SK-N-SH treated with all-trans-retinoic acid at 6 μM for 48 hours (cell line): ENCODE measurements around the gene MS4A6E.

Experiments used
- ATAC-seq: fragments of 200-7000 bp; cut with Tn5 transposase; 3 replicates; pipeline ENCODE4 v1.9.1; 2020; ENCODE audit warnings: mild to moderate bottlenecking, moderate library complexity
- BACH2 ChIP-seq: fragments of 250-450 bp; sonication (Bioruptor Pico); IDR thresholded peaks from 2 replicates; pipeline ENCODE4 v1.9.0; 2021; ENCODE audit warnings: mild to moderate bottlenecking, borderline replicate concordance
- CSDC2 ChIP-seq: fragments of 250-450 bp; sonication (Bioruptor Pico); IDR thresholded peaks from 2 replicates; pipeline ENCODE4 v1.5.0; 2020; ENCODE audit warnings: mild to moderate bottlenecking, moderate library complexity
- CSRNP3 ChIP-seq: fragments of 250-450 bp; sonication (Bioruptor Pico); IDR thresholded peaks from 2 replicates; pipeline ENCODE4 v1.5.1; 2021; ENCODE audit warnings: mild to moderate bottlenecking, moderate library complexity
- ESRRG ChIP-seq: fragments of 250-450 bp; sonication (Bioruptor Pico); IDR thresholded peaks from 2 replicates; pipeline ENCODE4 v1.6.1; 2021; ENCODE audit warnings: mild to moderate bottlenecking
- GLIS3 ChIP-seq: fragments of 250-450 bp; sonication (Bioruptor Pico); IDR thresholded peaks from 2 replicates; pipeline ENCODE4 v1.5.0; 2020; ENCODE audit warnings: mild to moderate bottlenecking, moderate library complexity
- PATZ1 ChIP-seq: fragments of 250-450 bp; sonication (Bioruptor Pico); IDR thresholded peaks from 2 replicates; pipeline ENCODE4 v1.8.0; 2020; ENCODE audit warnings: mild to moderate bottlenecking, moderate library complexity, borderline replicate concordance
- TOX ChIP-seq: fragments of 250-450 bp; sonication (Bioruptor Pico); IDR thresholded peaks from 2 replicates; pipeline ENCODE4 v1.8.0; 2021; ENCODE audit warnings: mild to moderate bottlenecking, moderate library complexity, borderline replicate concordance
- TSHZ2 ChIP-seq: fragments of 250-450 bp; sonication (Bioruptor Pico); IDR thresholded peaks from 2 replicates; pipeline ENCODE4 v1.5.0; 2020; ENCODE audit warnings: mild to moderate bottlenecking, moderate library complexity
- ZNF565 ChIP-seq: fragments of 450-650 bp; formaldehyde crosslinking; conservative IDR thresholded peaks from 2 replicates; pipeline ENCODE4 v1.5.0; 2020; ENCODE audit warnings: low read depth, mild to moderate bottlenecking, moderate library complexity
- ZNF70 ChIP-seq: fragments of 450-650 bp; formaldehyde crosslinking; IDR thresholded peaks from 2 replicates; pipeline ENCODE4 v1.5.0; 2020; ENCODE audit warnings: mild to moderate bottlenecking, moderate library complexity
- ZNF8 ChIP-seq: fragments of 450-650 bp; formaldehyde crosslinking; IDR thresholded peaks from 2 replicates; pipeline ENCODE4 v1.5.0; 2020; ENCODE audit warnings: mild to moderate bottlenecking, moderate library complexity

MS4A6E gene

GRCh38 chr11:60377401-60378136, 50.5 kb downstream of the MS4A6E start:
- TF ChIP-seq GLIS3 (no peak), PATZ1 (CRISPR knock-in tag) (no peak), TOX (CRISPR knock-in tag) (no peak)
- ATAC-seq: no peak

GRCh38 chr11:60378354-60378753, 51.3 kb downstream of the MS4A6E start, which contains the start of gene MS4A7:
TSS of gene MS4A7 (plus strand) at chr11:60378532. CDS start at chr11:60383142, 4,610 bp downstream.
- TF ChIP-seq CSDC2 (CRISPR knock-in tag) (no peak), BACH2 (CRISPR knock-in tag) (no peak), ESRRG (CRISPR knock-in tag) (no peak)
- ATAC-seq: no peak

- ATAC-seq: no peak
- TF ChIP-seq TSHZ2 (CRISPR knock-in tag) (no peak), ZNF70 (CRISPR knock-in tag) (no peak)
These were observed 62.3 kb downstream of the MS4A6E start for GRCh38 chr11:60389279-60389910.

GRCh38 chr11:60390419-60390818, 63.4 kb downstream of the MS4A6E start:
- ATAC-seq: no peak
- no peak for TF ChIP-seq ZNF565 (CRISPR knock-in tag)
- no peak for TF ChIP-seq ZNF70 (CRISPR knock-in tag)
- TF ChIP-seq GLIS3: no peak
- TF ChIP-seq CSRNP3 (CRISPR knock-in tag): no peak
- no peak for TF ChIP-seq TOX (CRISPR knock-in tag)
- no peak for TF ChIP-seq TSHZ2 (CRISPR knock-in tag)
- no peak for TF ChIP-seq ZNF8 (CRISPR knock-in tag)
